GM18498 (cell line): ENCODE results near the gene FBXW10.
"Not testable (repeated sequence)": the region's sequence is repeated elsewhere in the genome, so short reads cannot be mapped to it uniquely, and the experiment has no call there.

ENCODE experiments used
- ATAC-seq: cut with Tn5 transposase; IDR thresholded peaks from one replicate; pipeline ENCODE4 v1.9.1; 2021; ENCODE audit warnings: mild to moderate bottlenecking, moderate library complexity; ENCODE audit not compliant: unreplicated experiment

FBXW10 gene

GRCh38 chr17:18821430-18821829 is 77.6 kb downstream of the FBXW10 start:
- ATAC-seq = not testable (repeated sequence)

GRCh38 chr17:18827613-18828012 is 83.8 kb downstream of the FBXW10 start:
- ATAC-seq = not testable (repeated sequence)
